Lower lobe of right lung (tissue), 2 donors: ENCODE results near the gene PI16. TPM values are rescaled to one million over a fixed set of nuclear protein-coding genes. Genes with fewer than 3 reads are reported as not detected.
A peak's percentile ranks its signal among the peaks of the same experiment; 100 is the strongest.

ENCODE experiments used
- ATAC-seq, 2 donors: fragments of 200-7000 bp; cut with Tn5 transposase; one replicate each; pipeline ENCODE4 v1.9.1; 2020 to 2022; ENCODE audit warnings: mild to moderate bottlenecking in 2 of 2, moderate library complexity in 2 of 2
- DNase-seq: peaks from one replicate; pipeline ENCODE4 v3.0.0-alpha.2; 2020
- H3K27ac ChIP-seq: fragments of 200-600 bp; one replicate; pipeline ENCODE4 v1.8.0; 2022
- H3K27me3 ChIP-seq: fragments of 200-600 bp; one replicate; pipeline ENCODE4 v1.8.0; 2022; ENCODE audit warnings: low read depth
- H3K36me3 ChIP-seq: fragments of 200-600 bp; one replicate; pipeline ENCODE4 v1.8.0; 2022; ENCODE audit warnings: mild to moderate bottlenecking
- H3K4me1 ChIP-seq: fragments of 200-600 bp; one replicate; pipeline ENCODE4 v1.8.0; 2022
- H3K4me3 ChIP-seq: fragments of 200-600 bp; one replicate; pipeline ENCODE4 v1.8.0; 2022; ENCODE audit warnings: mild to moderate bottlenecking
- H3K9me3 ChIP-seq: fragments of 200-600 bp; one replicate; pipeline ENCODE4 v1.8.0; 2022
- CTCF ChIP-seq: fragments of 200-600 bp; IDR thresholded peaks from one replicate; pipeline ENCODE4 v1.8.0; 2022; ENCODE audit warnings: antibody characterized with exemption, mild to moderate bottlenecking
- intact Hi-C: fragments of 100-400 bp; cut with DNase I; formaldehyde crosslinking; loops from one replicate; pipeline ENCODE4 v1.11.0; 2022
- total RNA-seq: library from RNA; stranded (reverse); fragmentation: NEBNext Ultra II Directional; extraction: Animal tissue kit (Norgen Biotek cat#: 25700); gene quantifications from one replicate; pipeline ENCODE4 v1.2.1, GENCODE V29; 2021
- donor health status: DM: no; HTN: yes; CAD: no; lungs with severe emphysema.

Gene PI16
- total RNA-seq, 1 donor from 2014 or later = 11.9 TPM

DNA sequence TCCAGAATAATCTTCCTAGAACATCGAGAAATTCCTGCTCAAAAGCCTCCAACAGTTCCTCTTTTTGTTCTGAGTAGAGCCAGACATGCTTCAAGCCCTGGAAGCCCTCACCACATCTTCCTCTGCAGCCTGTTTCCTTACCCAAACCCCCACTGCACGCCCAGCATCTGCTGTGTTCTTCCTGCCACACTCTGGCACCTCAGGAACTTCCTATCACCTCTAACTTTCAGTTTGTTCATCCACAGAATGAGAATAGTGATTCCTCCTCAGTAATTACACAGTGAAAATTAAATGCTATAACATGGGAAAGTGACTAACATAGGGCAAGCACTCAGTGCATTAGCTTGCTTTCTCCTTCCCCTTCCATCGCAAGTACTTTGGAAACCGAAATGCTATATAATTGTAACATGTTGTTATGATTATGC is 42.5 kb upstream of the PI16 start:
- ATAC-seq = no peak
- no peak overlapping the region for H3K27ac ChIP-seq

GRCh38 chr6:36912586-36912985 is 42.0 kb upstream of the PI16 start:
- Histone ChIP-seq H3K27me3 (no peaks in the 10 kb centered on the region), H3K9me3 (no peaks in the 10 kb centered on the region), H3K27ac (no peak overlapping the region), H3K4me3 (no peak overlapping the region), H3K4me1 (peaks cover 40% of the 10 kb centered on the region), H3K36me3 (peaks cover 85% of the 10 kb centered on the region)
- intact Hi-C loops = no loop called here
- ATAC-seq (no peak), DNase-seq (no peak)
- TF ChIP-seq CTCF = no peak

More for the DNA sequence above, 42.5 kb upstream of the PI16 start:
- Histone ChIP-seq H3K36me3 (peaks cover 81% of the 10 kb centered on the region), H3K27me3 (no peaks in the 10 kb centered on the region), H3K4me1 (peaks cover 34% of the 10 kb centered on the region), H3K9me3 (no peaks in the 10 kb centered on the region), H3K4me3 (no peak overlapping the region)
- intact Hi-C loops = no loop called here
- no peak for DNase-seq
- TF ChIP-seq CTCF = no peak

DNA sequence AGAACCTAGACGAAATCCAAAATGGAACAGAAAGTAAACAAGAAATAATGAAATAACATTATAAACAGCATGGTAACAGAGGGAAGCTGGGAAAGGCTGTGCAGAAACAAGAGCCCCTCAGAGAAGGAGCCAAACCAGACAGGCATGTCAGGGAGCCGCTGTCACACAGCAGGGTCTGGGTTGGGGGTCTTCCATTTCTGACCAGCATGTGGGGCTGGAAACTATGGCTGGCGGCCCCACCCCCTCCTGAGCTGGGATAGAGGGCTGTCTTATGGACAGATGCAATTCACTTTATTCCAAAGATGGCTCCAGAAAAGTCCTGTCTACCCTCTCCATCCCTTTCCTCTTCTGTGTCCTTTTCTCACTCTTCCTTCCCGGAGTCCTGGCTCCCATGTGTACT is 41.5 kb upstream of the PI16 start:
- DNase-seq (no peak), ATAC-seq (no peak)
- Histone ChIP-seq H3K27me3 (no peaks in the 10 kb centered on the region), H3K36me3 (peaks cover 89% of the 10 kb centered on the region), H3K4me3 (no peak overlapping the region), H3K27ac (no peak overlapping the region), H3K9me3 (no peaks in the 10 kb centered on the region), H3K4me1 (peaks cover 45% of the 10 kb centered on the region)
- no peak for TF ChIP-seq CTCF
- intact Hi-C loops = no loop called here

DNA sequence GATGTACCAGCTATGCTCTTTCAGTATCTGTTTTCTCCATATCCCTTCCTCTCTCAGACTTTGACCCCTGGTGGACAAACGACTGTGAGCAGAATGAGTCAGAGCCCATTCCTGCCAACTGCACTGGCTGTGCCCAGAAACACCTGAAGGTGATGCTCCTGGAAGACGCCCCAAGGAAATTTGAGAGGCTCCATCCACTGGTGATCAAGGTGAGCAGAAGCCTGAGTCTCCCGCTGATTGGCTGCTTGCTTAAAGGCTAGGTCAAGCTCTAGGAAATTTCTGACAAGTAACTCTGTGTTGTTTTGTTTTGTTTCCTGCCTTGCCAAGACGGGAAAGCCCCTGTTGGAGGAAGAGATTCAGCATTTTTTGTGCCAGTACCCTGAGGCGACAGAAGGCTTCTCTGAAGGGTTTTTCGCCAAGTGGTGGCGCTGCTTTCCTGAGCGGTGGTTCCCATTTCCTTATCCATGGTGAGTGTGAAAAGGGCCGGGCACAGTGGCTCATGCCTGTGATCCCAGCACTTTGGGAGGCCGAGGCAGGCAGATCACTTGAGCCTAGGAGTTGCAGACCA is 40.2 kb upstream of the PI16 start:
- TF ChIP-seq CTCF = peak; percentile 11
- no peak overlapping the region for H3K4me3 ChIP-seq
- H3K27me3 ChIP-seq = no peaks in the 10 kb centered on the region
- no peak overlapping the region for H3K27ac ChIP-seq
- peak; percentile 43 to 44 for ATAC-seq
- peaks cover 57% of the 10 kb centered on the region for H3K4me1 ChIP-seq
- intact Hi-C loops = no loop called here
- H3K36me3 ChIP-seq = peaks cover 92% of the 10 kb centered on the region
- H3K9me3 ChIP-seq = no peaks in the 10 kb centered on the region
- DNase-seq = peak; percentile 61

GRCh38 chr6:36915599-36915998 is 38.9 kb upstream of the PI16 start:
- ATAC-seq = no peak
- Histone ChIP-seq H3K9me3 (no peaks in the 10 kb centered on the region), H3K4me1 (peaks cover 70% of the 10 kb centered on the region), H3K4me3 (no peak overlapping the region), H3K36me3 (peaks cover 92% of the 10 kb centered on the region), H3K27me3 (no peaks in the 10 kb centered on the region), H3K27ac (peak overlapping the region; percentile 80)
- DNase-seq = no peak
- no peak for TF ChIP-seq CTCF
- intact Hi-C loops = no loop called here

DNA sequence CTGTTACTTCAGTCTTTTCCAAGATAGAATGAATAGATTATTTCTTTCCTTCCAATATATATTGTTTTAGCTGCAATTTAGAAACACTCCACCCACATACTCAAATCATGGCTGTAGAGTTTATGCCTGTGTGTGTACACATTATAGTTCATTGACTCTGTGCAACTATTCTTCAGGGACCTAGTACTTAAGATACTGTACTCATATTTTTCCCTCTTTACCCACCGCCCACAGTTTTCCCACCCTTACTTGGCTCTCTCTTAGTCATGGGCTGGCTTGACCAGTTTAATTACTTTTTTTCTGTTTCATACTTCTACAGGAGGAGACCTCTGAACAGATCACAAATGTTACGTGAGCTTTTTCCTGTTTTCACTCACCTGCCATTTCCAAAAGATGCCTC is 38.4 kb upstream of the PI16 start:
- no peaks in the 10 kb centered on the region for H3K27me3 ChIP-seq
- peaks cover 75% of the 10 kb centered on the region for H3K4me1 ChIP-seq
- TF ChIP-seq CTCF = no peak
- ATAC-seq = no peak
- intact Hi-C loops = no loop called here
- H3K36me3 ChIP-seq = peaks cover 92% of the 10 kb centered on the region
- no peaks in the 10 kb centered on the region for H3K9me3 ChIP-seq
- H3K4me3 ChIP-seq = no peak overlapping the region
- peak overlapping the region; percentile 80 for H3K27ac ChIP-seq
- DNase-seq = no peak
